Activated T-helper 17 cell treated with anti-CD3 and anti-CD28 coated beads, Interleukin-2, amount 50 U/mL, for 72 hours (primary cell): ENCODE data around the gene EPS8. TPM values are rescaled to one million over a fixed set of nuclear protein-coding genes. Genes with fewer than 3 reads are reported as not detected.

Source experiments
- ATAC-seq: fragments of 150-1000 bp; cut with Tn5 transposase; replicated peaks from 2 replicates; pipeline ENCODE4 v1.10.0; 2021; ENCODE audit warnings: mild to moderate bottlenecking, moderate library complexity
- H3K27ac Mint-ChIP-seq: one replicate; pipeline ENCODE4 v1.8.0; 2022; ENCODE audit warnings: mixed read lengths
- H3K27me3 Mint-ChIP-seq: one replicate; pipeline ENCODE4 v1.8.0; 2022; ENCODE audit warnings: mixed read lengths
- H3K36me3 Mint-ChIP-seq: one replicate; pipeline ENCODE4 v1.8.0; 2022; ENCODE audit warnings: low read depth, mild to moderate bottlenecking, mixed read lengths
- H3K4me1 Mint-ChIP-seq: one replicate; pipeline ENCODE4 v1.8.0; 2022; ENCODE audit warnings: mixed read lengths
- H3K4me3 Mint-ChIP-seq: one replicate; pipeline ENCODE4 v1.8.0; 2022; ENCODE audit warnings: mild to moderate bottlenecking, mixed read lengths
- H3K9me3 Mint-ChIP-seq: one replicate; pipeline ENCODE4 v1.8.0; 2022; ENCODE audit warnings: mixed read lengths
- total RNA-seq, 2 donors: library from RNA; stranded (reverse); gene quantifications; one replicate each; pipeline ENCODE4 v1.2.3, GENCODE V29; 2022

EPS8 gene
- total RNA-seq, 2 donors from 2014 or later, result 1.4 to 1.7 TPM

DNA sequence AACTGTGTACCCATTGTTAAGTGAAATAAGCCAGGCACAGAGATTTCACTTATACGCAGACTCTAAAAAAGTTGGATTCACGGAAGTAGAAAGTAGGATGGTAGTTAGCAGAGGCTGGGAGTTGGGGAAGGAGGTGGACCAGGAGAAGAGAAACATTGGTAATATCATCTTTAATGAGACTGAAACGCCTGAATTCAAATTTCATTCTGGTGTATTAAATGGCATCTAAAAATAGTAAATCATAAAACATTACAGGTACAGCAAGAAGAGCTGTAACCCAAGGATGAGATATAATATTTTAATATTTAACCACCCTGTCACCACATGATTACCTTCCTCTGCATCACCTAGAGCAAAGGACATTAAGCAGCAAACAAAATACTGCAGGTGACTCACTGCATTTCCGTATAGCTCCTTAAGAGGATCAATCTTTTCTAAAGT lies 99.4 kb downstream of the EPS8 start:
- Mint-ChIP-seq H3K4me1 (no peaks in the 10 kb centered on the region), H3K36me3 (no peaks in the 10 kb centered on the region), H3K4me3 (no peak overlapping the region), H3K9me3 (peaks cover 4% of the 10 kb centered on the region), H3K27me3 (peaks cover 18% of the 10 kb centered on the region), H3K27ac (no peak overlapping the region)
- no peak for ATAC-seq

DNA sequence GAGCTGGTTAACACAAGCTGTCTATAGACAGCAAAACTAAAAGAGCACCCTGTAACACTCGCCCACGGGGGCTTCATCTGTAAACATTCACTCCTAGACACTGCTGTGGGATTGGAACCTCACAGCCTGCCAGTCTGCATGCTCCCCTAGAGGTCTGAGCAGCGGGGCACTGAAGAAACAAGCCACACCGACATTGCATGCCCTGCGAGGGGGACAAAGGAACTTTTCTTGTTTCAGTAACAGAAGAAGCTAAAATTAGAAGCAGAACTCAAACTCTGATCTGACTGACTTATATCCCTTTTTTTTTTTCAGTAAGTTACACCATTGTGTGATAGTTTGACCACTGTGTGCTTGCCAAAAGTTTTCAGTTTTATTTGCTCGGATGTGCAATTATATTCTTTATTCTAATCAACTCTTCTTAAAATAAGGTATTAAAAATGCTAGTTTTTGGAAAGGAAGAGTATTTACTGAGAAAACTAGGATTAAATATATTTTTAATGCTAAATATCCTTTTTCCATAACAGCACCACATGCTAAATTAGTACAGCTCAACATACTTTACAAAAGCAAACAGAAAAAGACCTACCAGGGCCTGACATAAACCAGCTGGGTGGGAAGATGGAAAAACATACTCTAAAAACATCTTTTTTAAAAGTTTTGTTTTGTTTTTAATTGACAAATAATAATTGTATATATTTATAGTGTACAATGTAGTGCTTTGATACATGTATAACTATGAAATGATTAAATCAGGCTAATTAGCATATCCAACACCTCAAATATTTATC lies 100.2 kb downstream of the EPS8 start:
- H3K27me3 Mint-ChIP-seq, result peaks cover 22% of the 10 kb centered on the region
- H3K4me1 Mint-ChIP-seq, result no peaks in the 10 kb centered on the region
- H3K9me3 Mint-ChIP-seq, result peaks cover 4% of the 10 kb centered on the region
- no peak for ATAC-seq
- H3K36me3 Mint-ChIP-seq, result no peaks in the 10 kb centered on the region
- H3K27ac Mint-ChIP-seq, result no peak overlapping the region
- no peak overlapping the region for H3K4me3 Mint-ChIP-seq

GRCh38 chr12:15688202-15688736 lies 100.9 kb downstream of the EPS8 start:
- H3K9me3 Mint-ChIP-seq, result no peaks in the 10 kb centered on the region
- H3K27ac Mint-ChIP-seq, result no peak overlapping the region
- H3K27me3 Mint-ChIP-seq, result peaks cover 18% of the 10 kb centered on the region
- no peaks in the 10 kb centered on the region for H3K4me1 Mint-ChIP-seq
- H3K4me3 Mint-ChIP-seq, result no peak overlapping the region
- no peak for ATAC-seq
- no peaks in the 10 kb centered on the region for H3K36me3 Mint-ChIP-seq

- Mint-ChIP-seq H3K27me3 (peaks cover 13% of the 10 kb centered on the region), H3K4me3 (no peak overlapping the region), H3K9me3 (no peaks in the 10 kb centered on the region), H3K36me3 (no peaks in the 10 kb centered on the region), H3K4me1 (no peaks in the 10 kb centered on the region), H3K27ac (no peak overlapping the region)
- no peak for ATAC-seq
These were observed 101.6 kb downstream of the EPS8 start for GRCh38 chr12:15687583-15687982.

- Mint-ChIP-seq H3K36me3 (no peaks in the 10 kb centered on the region), H3K4me1 (no peaks in the 10 kb centered on the region), H3K27ac (no peak overlapping the region), H3K27me3 (peaks cover 20% of the 10 kb centered on the region), H3K9me3 (no peaks in the 10 kb centered on the region), H3K4me3 (no peak overlapping the region)
- no peak for ATAC-seq
These were observed 104.1 kb downstream of the EPS8 start for GRCh38 chr12:15684896-15685658.

DNA sequence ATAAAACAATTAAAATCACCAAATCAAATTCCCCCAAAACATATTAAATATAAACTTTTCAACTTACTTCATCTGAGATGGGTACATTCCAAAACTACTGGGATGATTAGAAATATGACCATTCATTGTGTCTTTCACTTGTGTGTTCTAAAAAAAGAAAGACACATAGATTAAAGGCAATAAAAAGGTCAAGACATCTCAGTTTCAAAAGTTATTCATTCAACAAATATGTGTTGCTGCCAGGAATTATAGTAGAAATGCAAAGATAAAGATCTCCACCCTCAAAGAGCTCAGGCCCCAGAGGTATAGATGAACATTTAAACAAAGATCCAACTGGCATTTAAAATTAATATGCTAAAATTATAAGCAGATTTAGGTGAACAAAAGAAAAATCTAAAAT lies 106.4 kb downstream of the EPS8 start:
- no peaks in the 10 kb centered on the region for H3K4me1 Mint-ChIP-seq
- no peak overlapping the region for H3K4me3 Mint-ChIP-seq
- peaks cover 20% of the 10 kb centered on the region for H3K27me3 Mint-ChIP-seq
- H3K27ac Mint-ChIP-seq, result no peak overlapping the region
- no peak for ATAC-seq
- no peaks in the 10 kb centered on the region for H3K9me3 Mint-ChIP-seq
- no peaks in the 10 kb centered on the region for H3K36me3 Mint-ChIP-seq

DNA sequence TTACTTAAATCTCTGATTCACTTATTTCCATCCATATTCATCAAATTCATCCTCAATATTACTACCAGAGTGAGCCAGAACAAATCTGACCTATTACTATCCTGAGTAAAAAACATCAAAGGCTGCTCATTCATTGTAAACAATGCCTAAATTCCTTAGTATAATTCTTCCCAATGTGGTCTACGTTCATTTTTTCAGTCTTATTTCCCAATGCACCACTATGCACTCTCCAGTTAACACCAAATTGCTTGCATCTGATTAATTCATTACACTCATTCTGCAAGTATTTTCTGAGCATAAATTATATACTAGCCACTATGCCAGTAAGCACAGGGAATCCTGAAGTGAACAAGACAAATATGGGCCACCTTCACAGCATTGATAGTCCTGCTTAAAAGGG lies 110.0 kb downstream of the EPS8 start:
- Mint-ChIP-seq H3K9me3 (no peaks in the 10 kb centered on the region), H3K4me3 (no peak overlapping the region), H3K4me1 (no peaks in the 10 kb centered on the region), H3K36me3 (no peaks in the 10 kb centered on the region), H3K27me3 (peaks cover 7% of the 10 kb centered on the region), H3K27ac (no peak overlapping the region)
- no peak for ATAC-seq

GRCh38 chr12:15677726-15678201 lies 111.4 kb downstream of the EPS8 start:
- Mint-ChIP-seq H3K4me3 (no peak overlapping the region), H3K36me3 (no peaks in the 10 kb centered on the region), H3K9me3 (no peaks in the 10 kb centered on the region), H3K27ac (no peak overlapping the region), H3K4me1 (no peaks in the 10 kb centered on the region), H3K27me3 (peaks cover 7% of the 10 kb centered on the region)
- ATAC-seq, result no peak

- Mint-ChIP-seq H3K4me3 (no peak overlapping the region), H3K4me1 (no peaks in the 10 kb centered on the region), H3K9me3 (no peaks in the 10 kb centered on the region), H3K36me3 (no peaks in the 10 kb centered on the region), H3K27ac (no peak overlapping the region), H3K27me3 (peaks cover 7% of the 10 kb centered on the region)
- no peak for ATAC-seq
These were observed 112.0 kb downstream of the EPS8 start for GRCh38 chr12:15677228-15677627.

- no peak overlapping the region for H3K4me3 Mint-ChIP-seq
- H3K9me3 Mint-ChIP-seq, result no peaks in the 10 kb centered on the region
- H3K4me1 Mint-ChIP-seq, result no peaks in the 10 kb centered on the region
- no peak overlapping the region for H3K27ac Mint-ChIP-seq
- H3K27me3 Mint-ChIP-seq, result no peaks in the 10 kb centered on the region
- no peak for ATAC-seq
- no peaks in the 10 kb centered on the region for H3K36me3 Mint-ChIP-seq
These were observed 116.4 kb downstream of the EPS8 start for GRCh38 chr12:15672671-15673270.

- Mint-ChIP-seq H3K9me3 (no peaks in the 10 kb centered on the region), H3K4me3 (no peak overlapping the region), H3K27ac (no peak overlapping the region), H3K36me3 (no peaks in the 10 kb centered on the region), H3K27me3 (no peaks in the 10 kb centered on the region), H3K4me1 (no peaks in the 10 kb centered on the region)
- no peak for ATAC-seq
These were observed 118.4 kb downstream of the EPS8 start for GRCh38 chr12:15670756-15671155.

DNA sequence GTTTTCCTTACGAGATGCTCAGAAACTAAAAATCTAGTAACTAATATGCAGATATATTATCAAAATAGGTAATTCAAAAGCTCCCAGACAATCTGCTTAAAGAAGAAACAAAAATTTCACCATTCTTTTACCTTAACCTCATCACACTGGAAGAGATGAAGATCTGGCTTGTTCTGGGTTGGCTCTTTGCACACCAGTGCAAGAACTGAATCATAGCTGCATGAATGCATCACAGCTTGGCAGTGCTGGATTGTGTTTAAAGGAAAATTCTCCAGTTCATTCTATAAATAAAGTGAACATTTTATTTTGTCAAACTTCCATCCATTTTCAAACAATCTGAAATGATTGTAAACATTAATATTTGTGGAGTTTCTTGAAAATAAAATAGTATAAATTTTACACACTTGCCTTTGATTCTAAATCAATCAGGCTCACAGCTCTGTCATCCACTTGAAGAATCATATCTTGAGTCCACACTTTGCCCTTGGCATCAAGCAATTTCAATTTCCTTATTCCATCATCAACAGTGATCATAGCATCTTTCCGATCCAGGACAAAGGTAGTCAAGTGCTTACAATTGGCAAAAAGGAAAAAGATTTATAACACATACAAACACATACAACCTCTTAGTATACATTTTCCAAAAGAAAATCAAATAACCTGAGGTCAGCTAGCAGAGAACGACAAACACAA lies 119.8 kb downstream of the EPS8 start:
- no peak overlapping the region for H3K4me3 Mint-ChIP-seq
- no peak for ATAC-seq
- H3K4me1 Mint-ChIP-seq, result no peaks in the 10 kb centered on the region
- H3K9me3 Mint-ChIP-seq, result no peaks in the 10 kb centered on the region
- H3K36me3 Mint-ChIP-seq, result no peaks in the 10 kb centered on the region
- no peaks in the 10 kb centered on the region for H3K27me3 Mint-ChIP-seq
- no peak overlapping the region for H3K27ac Mint-ChIP-seq

GRCh38 chr12:15664491-15664890 lies 124.7 kb downstream of the EPS8 start:
- no peaks in the 10 kb centered on the region for H3K36me3 Mint-ChIP-seq

DNA sequence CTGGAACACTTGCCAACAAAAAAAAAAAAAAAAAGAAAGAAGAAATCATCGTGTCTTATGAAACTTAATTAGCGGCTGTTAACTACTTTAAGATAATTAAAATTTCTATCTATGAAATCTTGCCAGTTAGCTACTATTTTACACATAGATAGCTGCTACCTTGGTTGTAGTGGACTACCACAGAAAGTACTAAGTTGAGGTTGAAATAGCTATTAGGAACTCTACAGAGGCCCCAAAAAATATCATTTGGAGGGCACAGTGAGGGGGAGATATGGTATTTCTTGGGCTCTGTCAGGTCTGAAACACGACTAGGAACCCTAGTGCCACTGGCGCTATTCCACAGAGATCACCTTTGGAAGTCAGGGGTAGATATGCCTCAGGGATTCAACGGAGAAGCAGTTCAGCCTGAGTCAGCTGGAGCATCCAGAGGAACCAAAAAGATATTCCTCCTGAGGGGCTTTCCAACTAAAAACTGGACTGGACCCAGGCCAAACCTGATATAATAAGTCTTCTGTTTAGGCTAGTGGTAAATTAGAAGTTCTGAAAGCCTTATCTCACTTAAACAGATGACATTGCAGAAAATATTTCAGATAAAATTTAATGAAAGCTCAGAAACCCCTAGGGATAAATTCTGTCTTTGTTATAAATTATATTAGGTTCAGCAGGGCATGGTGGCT lies 126.1 kb downstream of the EPS8 start:
- Mint-ChIP-seq H3K36me3 (no peaks in the 10 kb centered on the region), H3K27ac (no peak overlapping the region)

More at GRCh38 chr12:15664491-15664890, 124.7 kb downstream of the EPS8 start:
- ATAC-seq, result no peak
- Mint-ChIP-seq H3K9me3 (no peaks in the 10 kb centered on the region), H3K27ac (no peak overlapping the region), H3K27me3 (peaks cover 4% of the 10 kb centered on the region), H3K4me1 (no peaks in the 10 kb centered on the region), H3K4me3 (no peak overlapping the region)

More for the DNA sequence above, 126.1 kb downstream of the EPS8 start:
- Mint-ChIP-seq H3K4me1 (no peaks in the 10 kb centered on the region), H3K27me3 (peaks cover 4% of the 10 kb centered on the region), H3K9me3 (no peaks in the 10 kb centered on the region), H3K4me3 (no peak overlapping the region)
- no peak for ATAC-seq
